HG03571 (cell line): Measurements from ENCODE around the gene SIGLECL1.

Source experiments
- ATAC-seq: cut with Tn5 transposase; IDR thresholded peaks from one replicate; pipeline ENCODE4 v1.9.1; 2021; ENCODE audit not compliant: unreplicated experiment

Gene SIGLECL1

GRCh38 chr19:51295382-51296126 is 44.7 kb downstream of the SIGLECL1 start:
- ATAC-seq = no peak

- ATAC-seq = no peak
Observed at GRCh38 chr19:51296336-51297093, 45.6 kb downstream of the SIGLECL1 start.

GRCh38 chr19:51297406-51297805 is 46.5 kb downstream of the SIGLECL1 start:
- ATAC-seq = no peak

- no peak for ATAC-seq
Observed at GRCh38 chr19:51301266-51301665, 50.4 kb downstream of the SIGLECL1 start.

- ATAC-seq = no peak
Observed at GRCh38 chr19:51305479-51305878, 54.6 kb downstream of the SIGLECL1 start.

- ATAC-seq = no peak
Observed at GRCh38 chr19:51311351-51312257, 60.7 kb downstream of the SIGLECL1 start, which contains the start of gene IGLON5. IGLON5 (plus strand) TSS chr19:51311644; CDS start chr19:51311848, 204 bp downstream.

GRCh38 chr19:51316688-51317087 is 65.8 kb downstream of the SIGLECL1 start:
- no peak for ATAC-seq

GRCh38 chr19:51317376-51317775 is 66.5 kb downstream of the SIGLECL1 start:
- no peak for ATAC-seq

GRCh38 chr19:51317968-51318367 is 67.1 kb downstream of the SIGLECL1 start:
- ATAC-seq = no peak
